ENCODE data around the gene GTPBP1. TPM values are rescaled to one million over a fixed set of nuclear protein-coding genes. Genes with fewer than 3 reads are reported as not detected.

The GTPBP1 gene
- total and polyA plus RNA-seq, 2 donors (not counting 3 experiments of a cell fraction or from before 2014, with no cell fraction given): 29.8 to 50.3 TPM

DNA sequence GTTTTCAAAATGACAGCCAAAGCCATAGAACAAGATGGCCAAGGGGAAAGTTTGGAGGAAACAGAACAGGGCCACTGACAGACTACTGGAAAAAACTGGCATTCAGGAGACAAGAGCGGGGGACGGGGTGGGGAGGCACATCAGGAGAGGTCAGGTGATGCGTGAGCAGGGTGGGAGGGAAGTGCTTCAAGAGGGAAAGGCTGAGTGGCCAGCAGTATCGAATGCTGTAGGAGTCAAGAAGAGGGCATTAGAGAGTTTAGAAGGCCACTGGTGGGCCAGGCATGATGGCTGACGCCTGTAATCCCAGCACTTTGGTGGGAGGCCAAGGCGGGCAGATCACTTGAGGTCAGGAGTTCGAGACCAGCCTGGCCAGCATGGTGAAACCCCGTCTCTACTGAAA is 8.2 kb downstream of the GTPBP1 start:
- Histone ChIP-seq H3K36me3 (ENCODE audit: control insufficient read depth in 2 of 2, extremely low read depth in 1 of 2, insufficient read depth in 2 of 2, low read length in 2 of 2) (peaks cover 3 to 11% of the 10 kb centered on the region in 2 experiments), H3K9ac (replicated peaks; ENCODE audit: extremely low read depth, insufficient read depth, low read length) (no peak overlapping the region), H3K4me1 (ENCODE audit: control insufficient read depth, extremely low read depth, insufficient read depth, low read length) (peaks cover 14% of the 10 kb centered on the region), H3K27ac (ENCODE audit: insufficient read depth, low read depth, low read length) (no peak overlapping the region), H3K9me1 (replicated peaks; ENCODE audit: control insufficient read depth, extremely low read depth, insufficient read depth, low read length) (no peaks in the 10 kb centered on the region), H2AFZ (ENCODE audit: low read depth, low read length) (no peak overlapping the region), H3K4me3 (replicated peaks in 1 of 3; ENCODE audit: insufficient read depth in 1 of 3, low read depth in 1 of 3, low read length in 3 of 3) (no peak overlapping the region), H3K9me3 (replicated peaks; ENCODE audit: control insufficient read depth, insufficient read depth, low read length) (no peaks in the 10 kb centered on the region), H3K79me2 (ENCODE audit: control insufficient read depth, insufficient read depth, low read length) (peaks cover 66% of the 10 kb centered on the region), H4K20me1 (replicated peaks; ENCODE audit: control insufficient read depth, extremely low read depth, insufficient read depth, low read length) (no peaks in the 10 kb centered on the region), H3K4me2 (ENCODE audit: insufficient read depth, low read length) (no peak overlapping the region), H3K27me3 (ENCODE audit: control insufficient read depth in 2 of 2, insufficient read depth in 2 of 2, low read length in 2 of 2) (no peaks in the 10 kb centered on the region)
- ChIA-PET CTCF (interaction anchor here (1.2 to 2.5 kb wide), 4 partner anchors 11 to 55 kb away, joined by 3 to 12 read pairs (median 4); no protein-coding TSS in a partner anchor), POLR2A (interaction anchor here (0.6 to 1.5 kb wide), 2 partner anchors 8 to 226 kb away, joined by 3 to 4 read pairs; partner anchors contain the start of gene GTPBP1)
- intact Hi-C loops (cut with micrococcal nuclease): no loop called here
- no peak for TF ChIP-seq MYC (IDR thresholded peaks at IDR 0.05; ENCODE audit: low read depth, low read length)
- TF ChIP-seq, protein P1, sequence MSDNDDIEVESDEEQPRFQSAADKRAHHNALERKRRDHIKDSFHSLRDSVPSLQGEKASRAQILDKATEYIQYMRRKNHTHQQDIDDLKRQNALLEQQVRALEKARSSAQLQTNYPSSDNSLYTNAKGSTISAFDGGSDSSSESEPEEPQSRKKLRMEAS (IDR thresholded peaks at IDR 0.05; ENCODE audit: insufficient read depth, insufficient read length): no peak
- TF ChIP-seq POLR2AphosphoS5 (IDR thresholded peaks at IDR 0.05; ENCODE audit: insufficient read depth, low read depth, low read length): no peak
- no peak for TF ChIP-seq GATA2 (IDR thresholded peaks at IDR 0.05; ENCODE audit: insufficient read depth, insufficient read length, low read depth, low read length)
- TF ChIP-seq FOS (IDR thresholded peaks at IDR 0.05; ENCODE audit: borderline replicate concordance, insufficient read depth, low read length): no peak
- TF ChIP-seq EZH2 (IDR thresholded peaks at IDR 0.05; ENCODE audit: borderline replicate concordance, low read depth, low read length, severe bottlenecking): no peak
- no peak for TF ChIP-seq POLR2A (IDR thresholded peaks at IDR 0.05; ENCODE audit: low read depth, low read length)
- TF ChIP-seq JUN (IDR thresholded peaks at IDR 0.05; ENCODE audit: borderline replicate concordance, insufficient read depth, insufficient read length, low read depth): no peak
- TF ChIP-seq, protein P2, sequence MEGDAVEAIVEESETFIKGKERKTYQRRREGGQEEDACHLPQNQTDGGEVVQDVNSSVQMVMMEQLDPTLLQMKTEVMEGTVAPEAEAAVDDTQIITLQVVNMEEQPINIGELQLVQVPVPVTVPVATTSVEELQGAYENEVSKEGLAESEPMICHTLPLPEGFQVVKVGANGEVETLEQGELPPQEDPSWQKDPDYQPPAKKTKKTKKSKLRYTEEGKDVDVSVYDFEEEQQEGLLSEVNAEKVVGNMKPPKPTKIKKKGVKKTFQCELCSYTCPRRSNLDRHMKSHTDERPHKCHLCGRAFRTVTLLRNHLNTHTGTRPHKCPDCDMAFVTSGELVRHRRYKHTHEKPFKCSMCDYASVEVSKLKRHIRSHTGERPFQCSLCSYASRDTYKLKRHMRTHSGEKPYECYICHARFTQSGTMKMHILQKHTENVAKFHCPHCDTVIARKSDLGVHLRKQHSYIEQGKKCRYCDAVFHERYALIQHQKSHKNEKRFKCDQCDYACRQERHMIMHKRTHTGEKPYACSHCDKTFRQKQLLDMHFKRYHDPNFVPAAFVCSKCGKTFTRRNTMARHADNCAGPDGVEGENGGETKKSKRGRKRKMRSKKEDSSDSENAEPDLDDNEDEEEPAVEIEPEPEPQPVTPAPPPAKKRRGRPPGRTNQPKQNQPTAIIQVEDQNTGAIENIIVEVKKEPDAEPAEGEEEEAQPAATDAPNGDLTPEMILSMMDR (IDR thresholded peaks at IDR 0.05; ENCODE audit: extremely low read depth in 1 of 2, insufficient read depth in 1 of 2, low read depth in 1 of 2, low read length in 2 of 2): no peak
- FAIRE-seq: no peak
- no TSS peak for BruUV-seq (replicated peaks)
- dilution Hi-C loops (cut with MboI; ENCODE audit: extremely low pct_ligation_motif_present, low sequenced_read_pairs): no loop called here
- no peak for DNase-seq (ENCODE audit: low read depth, low spot score)
